GM12878 (cell line): ENCODE results near the gene BACE2. TPM values are rescaled to one million over a fixed set of nuclear protein-coding genes. Genes with fewer than 3 reads are reported as not detected.

Source experiments
- ATAC-seq: fragments of 200-7000 bp; cut with Tn5 transposase; 3 replicates; pipeline ENCODE4 v1.9.1; 2020; ENCODE audit warnings: mild to moderate bottlenecking, moderate library complexity
- BruUV-seq: library from RNA; stranded (reverse); fragments of 400-500 nt; replicated peaks from 2 replicates; lab custom pipeline; 2021; lab: Mats Ljungman, UMichigan
- CTCF ChIA-PET: fragments of 300-600 bp; sonication (Branson Sonifier 250); formaldehyde crosslinking; extraction: SDS; loops from one replicate; lab custom pipeline; 2021; ENCODE audit warnings: inconsistent platforms; lab: Yijun Ruan, JAX
- POLR2A ChIA-PET: fragments of 350-600 bp; formaldehyde crosslinking; extraction: SDS; loops from one replicate; lab custom pipeline; 2021; ENCODE audit warnings: inconsistent platforms; lab: Charles Lee
- RAD21 ChIA-PET: fragments of 300-600 bp; sonication (Branson Sonifier 250); formaldehyde crosslinking; loops from one replicate; lab custom pipeline; 2023; ENCODE audit warnings: antibody characterized with exemption; ENCODE audit not compliant: unreplicated experiment; lab: Charles Lee
- SMC1A ChIA-PET: fragments of 300-600 bp; sonication (Branson Sonifier 250); formaldehyde crosslinking; loops from one replicate; lab custom pipeline; 2023; ENCODE audit not compliant: unreplicated experiment, uncharacterized antibody; lab: Charles Lee
- DNase-seq: peaks from one replicate; pipeline ENCODE4 v3.0.0-alpha.2; 2011; ENCODE audit warnings: low read depth, low spot score
- FAIRE-seq: peaks from 3 replicates; lab custom pipeline; 2011; peaks lifted over from hg19 to GRCh38; lab: Jason Lieb, UNC
- H2AFZ ChIP-seq: 2 replicates; pipeline ENCODE4 v1.6.0; 2011; ENCODE audit warnings: low read depth, low read length, control low read depth; ENCODE audit not compliant: control insufficient read depth
- H3K27ac ChIP-seq: 2 replicates; pipeline ENCODE4 v1.5.1; 2011; ENCODE audit warnings: control low read depth; ENCODE audit not compliant: control insufficient read depth, insufficient read depth
- H3K27me3 ChIP-seq, 2 experiments: replicated peaks in 1 of 2; 2 replicates each; pipeline versions ENCODE4 v1.6.0 to v1.6.1; 2011; ENCODE audit warnings: low read length in 1 of 2; ENCODE audit not compliant: control insufficient read depth in 2 of 2, insufficient read depth in 2 of 2
- H3K36me3 ChIP-seq, 2 experiments: 2 replicates each; pipeline ENCODE4 v1.5.1; 2011; ENCODE audit warnings: low read length in 1 of 2; ENCODE audit not compliant: control insufficient read depth in 2 of 2, insufficient read depth in 2 of 2
- H3K4me1 ChIP-seq: 2 replicates; pipeline ENCODE4 v1.6.1; 2011; ENCODE audit warnings: mild to moderate bottlenecking, low read length, moderate library complexity, mixed read lengths; ENCODE audit not compliant: control insufficient read depth, insufficient read depth
- H3K4me2 ChIP-seq: 2 replicates; pipeline ENCODE4 v1.6.0; 2011; ENCODE audit warnings: control low read depth; ENCODE audit not compliant: control insufficient read depth, insufficient read depth
- H3K4me3 ChIP-seq: fragments of 200-600 bp; sonication (generic); 2 replicates; pipeline ENCODE4 v1.5.1; 2016
- H3K79me2 ChIP-seq: 2 replicates; pipeline ENCODE4 v1.6.0; 2011; ENCODE audit warnings: low read length; ENCODE audit not compliant: control insufficient read depth, insufficient read depth
- H3K9ac ChIP-seq: 2 replicates; pipeline ENCODE4 v1.8.0; 2011; ENCODE audit warnings: low read length, control low read depth, mixed read lengths; ENCODE audit not compliant: control insufficient read depth, insufficient read depth
- H3K9me3 ChIP-seq: replicated peaks from 3 replicates; pipeline ENCODE4 v1.5.1; 2011; ENCODE audit warnings: mild to moderate bottlenecking, low read length; ENCODE audit not compliant: control insufficient read depth, insufficient read depth
- H4K20me1 ChIP-seq: 2 replicates; pipeline ENCODE4 v1.6.0; 2011; ENCODE audit not compliant: control insufficient read depth, insufficient read depth
- ATF3 ChIP-seq: IDR thresholded peaks from 2 replicates; pipeline ENCODE4 v1.6.1; 2011; ENCODE audit warnings: low read depth, mild to moderate bottlenecking, low read length, moderate library complexity, borderline replicate concordance; ENCODE audit errors: extremely low read depth
- BCL3 ChIP-seq: IDR thresholded peaks from 2 replicates; pipeline ENCODE4 v1.6.1; 2011; ENCODE audit warnings: borderline replicate concordance, low read depth, mild to moderate bottlenecking, moderate library complexity, low read length; ENCODE audit not compliant: insufficient read depth, poor library complexity, severe bottlenecking
- ELK1 ChIP-seq: IDR thresholded peaks from 2 replicates; pipeline ENCODE4 v1.6.1; 2012; ENCODE audit warnings: low read depth, low read length, improper control_type of control experiment
- ETV6 ChIP-seq, 2 experiments: fragments of 450-650 bp in 1 of 2; IDR thresholded peaks in 1 of 2; conservative IDR thresholded peaks in 1 of 2; 2 replicates each; pipeline ENCODE4 v1.6.1; 2014; ENCODE audit warnings: antibody characterized with exemption in 1 of 2, borderline replicate concordance in 1 of 2, low read depth in 1 of 2, mild to moderate bottlenecking in 1 of 2, moderate library complexity in 1 of 2
- GATAD2B ChIP-seq: fragments of 450-650 bp; conservative IDR thresholded peaks from 2 replicates; pipeline ENCODE4 v1.6.1; 2017; ENCODE audit warnings: low read depth, mild to moderate bottlenecking, moderate library complexity
- MTA2 ChIP-seq: fragments of 450-650 bp; IDR thresholded peaks from 2 replicates; pipeline ENCODE4 v1.6.1; 2016; ENCODE audit warnings: low read depth, mild to moderate bottlenecking, moderate library complexity
- NFYA ChIP-seq: IDR thresholded peaks from 2 replicates; pipeline ENCODE4 v1.6.1; 2011; ENCODE audit warnings: low read depth, mild to moderate bottlenecking, low read length, improper control_type of control experiment, borderline replicate concordance
- RAD51 ChIP-seq: fragments of 450-650 bp; IDR thresholded peaks from 2 replicates; pipeline ENCODE4 v1.6.1; 2016; ENCODE audit warnings: moderate library complexity, mild to moderate bottlenecking, inconsistent platforms
- STAT3 ChIP-seq: IDR thresholded peaks from 2 replicates; pipeline ENCODE4 v1.6.1; 2011; ENCODE audit warnings: low read depth, low read length, improper control_type of control experiment
- TAF1 ChIP-seq: IDR thresholded peaks from 2 replicates; pipeline ENCODE4 v1.6.1; 2011; ENCODE audit warnings: mild to moderate bottlenecking, low read depth, low read length, borderline replicate concordance
- TBL1XR1 ChIP-seq: IDR thresholded peaks from 2 replicates; pipeline ENCODE4 v1.6.1; 2012; ENCODE audit warnings: low read depth, low read length, improper control_type of control experiment
- ZNF274 ChIP-seq: IDR thresholded peaks from one replicate; pipeline ENCODE4 v1.8.0; 2011; ENCODE audit not compliant: insufficient read length, insufficient read depth
- ZNF687 ChIP-seq: fragments of 450-650 bp; IDR thresholded peaks from 2 replicates; pipeline ENCODE4 v1.6.1; 2017; ENCODE audit warnings: mild to moderate bottlenecking, moderate library complexity
- WGBS: methylation state at CpG from one replicate; pipeline ENCODE4 v1.1.6; 2016; ENCODE audit warnings: low lambda C conversion rate; ENCODE audit not compliant: insufficient replicate concordance, insufficient coverage; ENCODE audit errors: missing lambda C conversion rate; 5-methylcytosine and 5-hydroxymethylcytosine counted together
- in situ Hi-C: fragments of 300-500 bp; cut with MboI; formaldehyde crosslinking; loops from 9 replicates; pipeline ENCODE4 v1.14.3; 2018; ENCODE audit warnings: mixed read lengths
- intact Hi-C: fragments of 100-400 bp; cut with micrococcal nuclease; formaldehyde crosslinking; loops from one replicate; pipeline ENCODE4 v1.14.2; 2022; ENCODE audit not compliant: unreplicated experiment
- polyA plus RNA-seq, 11 experiments: library from polyadenylated mRNA; depleted of rRNA in 4 of 11; unstranded in 6 of 11; stranded (reverse) in 5 of 11; fragments of >200 nt; fragmentation: Nextera tagmentation in 4 of 11; fragmentation: Illumina TruSeq in 1 of 11; extraction: Ambion mirVana in 4 of 11; extraction: Trizol in 1 of 11; gene quantifications; 1 replicate in 1 of 11; 2 replicates in 10 of 11; pipeline versions ENCODE4 v1.2.1 to v1.2.3, GENCODE V29; 2011 to 2016; ENCODE audit warnings: inconsistent platforms in 2 of 11, missing spikeins in 2 of 11, low read depth in 1 of 11
- total RNA-seq, 4 experiments: library from RNA; depleted of rRNA in 3 of 4; stranded (reverse); fragments of >200 nt in 3 of 4; fragmentation: Illumina TruSeq in 1 of 4; extraction: Trizol in 1 of 4; gene quantifications; 2 replicates each; pipeline versions ENCODE4 v1.2.1 to v1.2.3, GENCODE V29; 2013 to 2021

BACE2 gene
- total and polyA plus RNA-seq, 10 of the 15 experiments (the other 5 are each of a cell fraction or from before 2014, with no cell fraction given) = 0.04 to 0.69 (median 0.18) TPM; not detected in 5

- ATAC-seq (0 out of 3 replicates have a peak, but pooled peaks have one; percentile 28), DNase-seq (no peak), FAIRE-seq (no peak)
- Histone ChIP-seq H4K20me1 (no peaks in the 10 kb centered on the region; the same call in 1 of the 2 replicates), H2AFZ (no peak overlapping the region), H3K27me3 (no peaks in the 10 kb centered on the region; a peak in 2 of 4 replicates), H3K9me3 (no peaks in the 10 kb centered on the region), H3K4me1 (no peaks in the 10 kb centered on the region), H3K36me3 (no peaks in the 10 kb centered on the region), H3K27ac (no peak overlapping the region), H3K79me2 (no peaks in the 10 kb centered on the region), H3K9ac (no peak overlapping the region), H3K4me2 (no peak overlapping the region), H3K4me3 (no peak overlapping the region)
- CTCF ChIA-PET = no interaction called here
- no TSS peak for BruUV-seq
- TF ChIP-seq RAD51 = no peak
- no peak for TF ChIP-seq GATAD2B
- no peak for TF ChIP-seq STAT3
- TF ChIP-seq TBL1XR1 = no peak
- TF ChIP-seq ELK1 = no peak
- TF ChIP-seq ATF3 = no peak
- TF ChIP-seq MTA2 = no peak
- no peak for TF ChIP-seq BCL3
- no peak for TF ChIP-seq ZNF274
- no peak for TF ChIP-seq ZNF687
- TF ChIP-seq TAF1 = no peak
- TF ChIP-seq ETV6 (conservative IDR thresholded peaks at IDR 0.05 in 1 of 2, IDR thresholded peaks at IDR 0.05 in 1 of 2; ENCODE audit: borderline replicate concordance in 1 of 2, low read depth in 1 of 2) = no peak
- no peak for TF ChIP-seq NFYA
- 46% methylated on average over 20 of the region's 20 CpGs for WGBS
- in situ Hi-C loops = no loop called here
- RAD21 ChIA-PET = no interaction called here
- POLR2A ChIA-PET = no interaction called here
- SMC1A ChIA-PET = interaction anchor here (0.9 to 1.4 kb wide), 3 partner anchors 12 to 40 kb away, joined by 3 to 4 read pairs (median 4); no protein-coding TSS in a partner anchor
- intact Hi-C loops = no loop called here
These were observed 153.4 kb downstream of the BACE2 start for GRCh38 chr21:41321211-41321907.
